ENCODE data around the gene EFR3B. TPM values are rescaled to one million over a fixed set of nuclear protein-coding genes. Genes with fewer than 3 reads are reported as not detected.
A peak's percentile ranks its signal among the peaks of the same experiment; 100 is the strongest.

EFR3B gene
- total RNA-seq, 2 donors from 2014 or later: 0.98 to 3.2 TPM

DNA sequence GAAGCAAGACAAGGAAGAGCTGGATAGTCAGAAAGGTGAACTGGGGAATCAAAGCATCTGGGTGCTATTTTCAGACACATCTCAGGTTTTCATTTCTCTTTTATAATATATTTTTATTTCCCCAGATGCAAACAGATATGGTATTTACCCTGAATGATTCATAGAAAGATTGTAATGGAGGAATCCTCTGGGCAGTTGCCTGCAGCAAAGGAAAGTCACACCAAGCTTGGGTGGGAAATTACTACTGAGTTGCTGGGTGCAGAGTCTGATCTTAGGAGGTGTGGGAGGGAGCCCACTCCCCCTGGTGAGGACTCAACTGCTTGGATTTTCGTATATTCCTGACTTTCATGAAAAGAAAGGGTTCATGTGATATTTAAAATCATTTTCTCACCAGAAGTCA, 2.1 kb downstream of the EFR3B start:
- Mint-ChIP-seq H3K27ac (peak overlapping the region; percentile 63 to 78), H3K4me3 (peak overlapping the region; percentile 87), H3K4me1 (ENCODE audit: low read depth in 2 of 2) (peaks cover 24 to 26% of the 10 kb centered on the region in 2 donors), H3K36me3 (no peaks in the 10 kb centered on the region), H3K9me3 (no peaks in the 10 kb centered on the region), H3K27me3 (peaks cover 26 to 36% of the 10 kb centered on the region in 2 donors)
- ATAC-seq (no peak), DNase-seq (ENCODE audit: low spot score) (no peak)

- peaks cover 24 to 26% of the 10 kb centered on the region in 2 donors for H3K4me1 Mint-ChIP-seq (ENCODE audit: low read depth in 2 of 2)
- peak overlapping the region; percentile 67 for H3K4me3 Mint-ChIP-seq
- ATAC-seq: no peak
- H3K36me3 Mint-ChIP-seq: no peaks in the 10 kb centered on the region
- DNase-seq (ENCODE audit: low spot score): no peak
- no peaks in the 10 kb centered on the region for H3K9me3 Mint-ChIP-seq
- H3K27ac Mint-ChIP-seq: peak overlapping the region in 1 of 2 donors; percentile 20
- peaks cover 31 to 42% of the 10 kb centered on the region in 2 donors for H3K27me3 Mint-ChIP-seq
Observed at GRCh38 chr2:25044990-25045389, 3.1 kb downstream of the EFR3B start.

- no peak overlapping the region for H3K4me3 Mint-ChIP-seq
- no peaks in the 10 kb centered on the region for H3K36me3 Mint-ChIP-seq
- H3K4me1 Mint-ChIP-seq (ENCODE audit: low read depth in 2 of 2): peaks cover 6 to 7% of the 10 kb centered on the region in 2 donors
- no peaks in the 10 kb centered on the region for H3K9me3 Mint-ChIP-seq
- DNase-seq (ENCODE audit: low spot score) (no peak), ATAC-seq (no peak)
- peaks cover 20 to 23% of the 10 kb centered on the region in 2 donors for H3K27me3 Mint-ChIP-seq
- H3K27ac Mint-ChIP-seq: no peak overlapping the region
Observed at GRCh38 chr2:25049422-25049821, 7.5 kb downstream of the EFR3B start.

GRCh38 chr2:25050128-25050527, 8.3 kb downstream of the EFR3B start:
- H3K4me3 Mint-ChIP-seq: no peak overlapping the region
- H3K27ac Mint-ChIP-seq: no peak overlapping the region
- peaks cover 1 to 3% of the 10 kb centered on the region in 2 donors for H3K4me1 Mint-ChIP-seq (ENCODE audit: low read depth in 2 of 2)
- no peaks in the 10 kb centered on the region for H3K9me3 Mint-ChIP-seq
- H3K36me3 Mint-ChIP-seq: no peaks in the 10 kb centered on the region
- ATAC-seq: no peak
- no peak for DNase-seq (ENCODE audit: low spot score)
- H3K27me3 Mint-ChIP-seq: peaks cover 12 to 18% of the 10 kb centered on the region in 2 donors

GRCh38 chr2:25053041-25053440, 11.2 kb downstream of the EFR3B start:
- no peak overlapping the region for H3K27ac Mint-ChIP-seq
- no peak for ATAC-seq
- no peak overlapping the region for H3K4me3 Mint-ChIP-seq
- H3K4me1 Mint-ChIP-seq (ENCODE audit: low read depth in 2 of 2): no peaks in the 10 kb centered on the region
- no peaks in the 10 kb centered on the region for H3K36me3 Mint-ChIP-seq
- H3K9me3 Mint-ChIP-seq: no peaks in the 10 kb centered on the region
- no peak for DNase-seq (ENCODE audit: low spot score)
- H3K27me3 Mint-ChIP-seq: peaks cover 10 to 17% of the 10 kb centered on the region in 2 donors

- Mint-ChIP-seq H3K9me3 (no peaks in the 10 kb centered on the region), H3K36me3 (no peaks in the 10 kb centered on the region), H3K27ac (no peak overlapping the region), H3K4me3 (no peak overlapping the region), H3K27me3 (peaks cover under 1 to 9% of the 10 kb centered on the region in 2 donors), H3K4me1 (ENCODE audit: low read depth in 2 of 2) (no peaks in the 10 kb centered on the region)
- DNase-seq (ENCODE audit: low spot score) (no peak), ATAC-seq (no peak)
Observed at GRCh38 chr2:25054720-25055119, 12.8 kb downstream of the EFR3B start.

DNA sequence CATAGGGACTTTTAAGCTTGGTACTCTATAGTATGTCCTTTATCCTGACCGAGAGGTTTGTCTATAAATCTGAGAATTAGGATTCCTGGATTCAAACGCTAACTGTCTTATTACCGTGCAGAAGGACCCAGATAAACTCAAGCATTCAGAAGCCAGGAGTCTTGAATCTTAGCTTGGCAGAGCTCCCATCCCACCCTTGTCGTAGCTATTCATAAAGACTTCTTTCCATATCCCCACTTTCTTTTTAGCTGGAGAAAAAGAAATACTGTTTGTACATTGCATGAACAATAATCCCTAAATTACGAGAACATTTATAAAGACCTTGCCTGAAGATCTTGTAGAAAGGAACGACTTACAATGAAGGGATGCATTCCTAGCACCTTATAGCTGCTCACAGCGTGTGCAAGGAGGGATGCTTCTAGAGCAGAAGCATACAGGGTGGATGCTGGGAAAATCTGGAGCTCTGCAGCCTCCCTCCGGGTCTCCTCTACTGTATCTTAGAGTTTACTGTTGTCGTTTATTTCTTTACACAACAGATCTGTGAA, 13.6 kb downstream of the EFR3B start:
- no peak overlapping the region for H3K4me3 Mint-ChIP-seq
- H3K27me3 Mint-ChIP-seq: peaks cover 0 to 6% of the 10 kb centered on the region in 2 donors
- H3K9me3 Mint-ChIP-seq: no peaks in the 10 kb centered on the region
- no peak overlapping the region for H3K27ac Mint-ChIP-seq
- DNase-seq (ENCODE audit: low spot score) (no peak), ATAC-seq (no peak)
- no peaks in the 10 kb centered on the region for H3K36me3 Mint-ChIP-seq
- no peaks in the 10 kb centered on the region for H3K4me1 Mint-ChIP-seq (ENCODE audit: low read depth in 2 of 2)

DNA sequence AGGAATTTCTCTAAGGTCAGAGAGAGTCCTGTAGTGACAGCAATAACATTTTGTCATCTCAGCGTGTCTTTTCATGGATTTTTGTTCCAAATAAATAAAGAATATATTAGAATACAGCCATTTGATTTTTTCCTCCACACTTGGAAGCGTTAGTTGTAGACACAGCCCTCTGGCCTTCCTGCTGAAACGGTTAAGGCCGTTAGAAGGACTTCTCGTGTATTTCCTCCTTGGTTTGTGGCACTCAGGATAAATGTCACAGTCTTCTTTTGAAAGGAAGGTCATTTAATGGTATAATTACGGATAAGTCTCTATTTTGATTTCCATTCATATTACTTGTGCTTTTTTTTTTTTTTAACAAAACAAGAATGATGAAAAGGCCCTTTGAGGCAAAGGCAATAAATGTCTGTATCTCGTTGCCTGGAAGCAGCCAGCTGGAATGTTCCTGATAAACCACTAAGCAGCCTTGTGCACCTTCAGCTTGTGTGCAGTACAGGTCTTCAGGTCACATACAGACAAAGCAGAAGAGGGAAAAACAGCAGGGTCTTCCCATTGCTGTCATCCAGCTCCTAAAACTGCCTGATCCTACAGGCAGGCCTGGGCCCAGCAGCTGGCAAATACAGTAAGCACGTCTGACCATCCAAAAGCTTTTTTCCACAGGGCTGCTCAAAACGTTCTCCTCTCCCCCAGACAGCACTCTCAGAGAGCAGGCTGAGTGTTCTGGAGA, 14.4 kb downstream of the EFR3B start:
- no peaks in the 10 kb centered on the region for H3K4me1 Mint-ChIP-seq (ENCODE audit: low read depth in 2 of 2)
- no peak overlapping the region for H3K4me3 Mint-ChIP-seq
- DNase-seq (ENCODE audit: low spot score): no peak
- no peaks in the 10 kb centered on the region for H3K9me3 Mint-ChIP-seq
- no peaks in the 10 kb centered on the region for H3K36me3 Mint-ChIP-seq
- H3K27me3 Mint-ChIP-seq: peaks cover 0 to 6% of the 10 kb centered on the region in 2 donors
- no peak overlapping the region for H3K27ac Mint-ChIP-seq
- no peak for ATAC-seq

GRCh38 chr2:25062511-25062917, 20.6 kb downstream of the EFR3B start:
- Mint-ChIP-seq H3K4me1 (ENCODE audit: low read depth in 2 of 2) (no peaks in the 10 kb centered on the region), H3K27ac (no peak overlapping the region), H3K36me3 (no peaks in the 10 kb centered on the region), H3K4me3 (no peak overlapping the region), H3K27me3 (no peaks in the 10 kb centered on the region), H3K9me3 (peaks cover 5% of the 10 kb centered on the region)
- DNase-seq (ENCODE audit: low spot score) (no peak), ATAC-seq (no peak)

DNA sequence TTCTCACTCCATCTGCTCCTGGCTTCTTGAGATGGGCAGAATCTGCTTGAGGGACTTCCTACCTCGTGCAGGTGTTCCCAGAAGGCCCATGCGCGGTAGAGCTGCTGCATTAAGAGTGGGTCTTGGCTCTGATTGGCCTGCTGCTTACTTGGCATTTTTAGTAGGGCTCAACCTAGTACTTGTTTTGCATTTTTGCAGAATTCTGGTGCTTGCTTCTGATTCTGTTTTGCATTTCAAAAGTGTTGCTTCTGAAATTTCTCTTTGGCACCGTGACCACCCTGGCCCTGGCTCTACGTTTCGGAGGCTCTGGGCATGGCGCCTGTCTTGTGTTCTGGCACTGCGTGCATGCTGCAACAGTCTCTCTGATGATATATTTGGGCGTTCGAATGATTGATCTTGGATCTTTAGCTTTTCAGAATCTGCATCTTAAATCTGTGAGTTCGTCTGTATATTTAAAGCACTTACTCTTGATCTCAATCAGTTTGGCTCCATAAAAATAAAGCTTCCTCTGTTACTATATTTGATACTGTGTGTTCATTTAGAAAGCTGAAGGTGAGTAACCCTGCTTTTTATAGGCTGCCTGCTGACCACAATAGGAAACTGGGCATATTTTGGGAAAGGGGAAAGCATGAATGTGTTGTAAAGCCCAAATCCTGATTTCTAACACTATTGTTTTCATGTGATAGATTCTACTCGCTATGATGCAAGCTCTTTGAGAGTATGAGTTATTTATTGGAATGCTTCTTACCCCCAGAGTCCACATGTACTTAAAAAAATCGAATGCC, 22.2 kb downstream of the EFR3B start:
- ATAC-seq: no peak

GRCh38 chr2:25065768-25066167, 23.9 kb downstream of the EFR3B start:
- DNase-seq (ENCODE audit: low spot score): no peak
- Mint-ChIP-seq H3K9me3 (peaks cover 5% of the 10 kb centered on the region), H3K27me3 (no peaks in the 10 kb centered on the region), H3K4me1 (ENCODE audit: low read depth in 2 of 2) (no peaks in the 10 kb centered on the region), H3K4me3 (no peak overlapping the region), H3K27ac (no peak overlapping the region), H3K36me3 (no peaks in the 10 kb centered on the region)
- ATAC-seq: no peak

More for the DNA sequence above, 22.2 kb downstream of the EFR3B start:
- Mint-ChIP-seq H3K4me1 (ENCODE audit: low read depth in 2 of 2) (no peaks in the 10 kb centered on the region), H3K27me3 (no peaks in the 10 kb centered on the region), H3K27ac (no peak overlapping the region), H3K9me3 (peaks cover 5% of the 10 kb centered on the region), H3K4me3 (no peak overlapping the region), H3K36me3 (no peaks in the 10 kb centered on the region)
- DNase-seq (ENCODE audit: low spot score): no peak

DNA sequence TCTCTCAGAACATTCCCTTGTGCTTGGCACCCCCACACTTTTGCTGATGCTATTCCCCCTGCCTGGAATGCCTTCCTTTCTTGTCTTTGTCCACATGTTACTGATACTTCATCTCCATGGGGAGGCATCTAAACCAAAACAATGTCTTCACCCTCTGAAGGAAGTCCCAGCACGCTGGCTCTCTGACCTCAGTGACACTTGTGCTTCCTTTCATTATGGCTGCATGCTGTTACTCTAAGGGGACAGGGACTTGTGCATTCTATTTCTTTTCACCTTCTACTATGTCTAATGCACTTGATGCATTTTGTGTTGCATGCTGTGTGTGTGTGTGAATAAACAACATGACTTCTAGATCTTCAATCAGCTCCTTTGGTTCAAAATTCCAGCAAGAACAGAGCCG, 24.6 kb downstream of the EFR3B start:
- no peak overlapping the region for H3K27ac Mint-ChIP-seq
- no peak overlapping the region for H3K4me3 Mint-ChIP-seq
- no peaks in the 10 kb centered on the region for H3K4me1 Mint-ChIP-seq (ENCODE audit: low read depth in 2 of 2)
- ATAC-seq (no peak), DNase-seq (ENCODE audit: low spot score) (no peak)
- H3K27me3 Mint-ChIP-seq: no peaks in the 10 kb centered on the region
- H3K36me3 Mint-ChIP-seq: no peaks in the 10 kb centered on the region
- peaks cover 5% of the 10 kb centered on the region for H3K9me3 Mint-ChIP-seq

GRCh38 chr2:25068217-25068616, 26.3 kb downstream of the EFR3B start:
- peaks cover 5% of the 10 kb centered on the region for H3K9me3 Mint-ChIP-seq
- no peaks in the 10 kb centered on the region for H3K4me1 Mint-ChIP-seq (ENCODE audit: low read depth in 2 of 2)
- H3K27ac Mint-ChIP-seq: no peak overlapping the region
- DNase-seq (ENCODE audit: low spot score): no peak
- H3K4me3 Mint-ChIP-seq: no peak overlapping the region
- H3K36me3 Mint-ChIP-seq: no peaks in the 10 kb centered on the region
- peaks cover 0 to 4% of the 10 kb centered on the region in 2 donors for H3K27me3 Mint-ChIP-seq
- ATAC-seq: no peak

- H3K36me3 Mint-ChIP-seq: no peaks in the 10 kb centered on the region
- ATAC-seq: no peak
- peaks cover 0 to 2% of the 10 kb centered on the region in 2 donors for H3K4me1 Mint-ChIP-seq (ENCODE audit: low read depth in 2 of 2)
- H3K27me3 Mint-ChIP-seq: peaks cover 8 to 14% of the 10 kb centered on the region in 2 donors
- DNase-seq (ENCODE audit: low spot score): no peak
- no peak overlapping the region for H3K4me3 Mint-ChIP-seq
- H3K27ac Mint-ChIP-seq: no peak overlapping the region
- no peaks in the 10 kb centered on the region for H3K9me3 Mint-ChIP-seq
Observed at GRCh38 chr2:25071966-25072365, 30.1 kb downstream of the EFR3B start.

Data from natural killer cell treated with Interleukin-12 subunit alpha and Interleukin-12 subunit beta and Interleukin-15 and Interleukin-18, amount 100 ng/mL, for 72 hours (primary cell).